ENCODE data around the gene CFD.
"Not testable (repeated sequence)": the region's sequence is repeated elsewhere in the genome, so short reads cannot be mapped to it uniquely, and the experiment has no call there.

CFD gene

GRCh38 chr19:873561-874041 is 14.1 kb downstream of the CFD start:
- DNase-seq: no peak

DNA sequence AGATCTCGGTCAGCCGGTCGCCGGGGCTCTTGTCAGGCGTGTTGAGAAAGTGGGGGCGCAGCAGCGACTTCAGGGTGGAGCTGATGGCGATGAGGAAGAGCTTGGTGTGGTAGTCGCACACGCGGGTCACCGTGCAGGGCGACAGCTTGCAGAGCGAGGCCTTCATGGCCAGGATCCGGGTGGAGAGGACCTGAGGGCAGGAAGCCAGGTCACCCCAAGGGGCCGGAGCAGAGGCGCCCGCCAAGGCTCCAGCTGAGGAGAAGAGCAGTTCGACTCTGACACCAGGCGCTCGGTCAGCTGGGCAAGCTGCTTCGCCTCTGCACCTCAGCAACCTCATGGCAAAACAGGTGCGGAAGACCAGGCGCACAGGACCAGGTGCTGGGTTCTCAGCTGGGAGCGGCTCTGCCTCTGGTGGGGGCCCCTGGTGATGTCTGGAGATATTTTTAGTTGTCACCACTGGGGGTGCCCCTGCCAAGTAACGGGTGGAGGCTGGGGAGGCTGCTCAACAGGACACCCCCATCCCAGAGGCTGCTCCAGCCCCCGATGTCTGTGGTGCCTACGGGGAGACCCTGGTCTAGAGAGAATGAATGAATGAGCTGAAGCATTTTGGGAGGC is 15.9 kb downstream of the CFD start:
- no peak for DNase-seq

DNA sequence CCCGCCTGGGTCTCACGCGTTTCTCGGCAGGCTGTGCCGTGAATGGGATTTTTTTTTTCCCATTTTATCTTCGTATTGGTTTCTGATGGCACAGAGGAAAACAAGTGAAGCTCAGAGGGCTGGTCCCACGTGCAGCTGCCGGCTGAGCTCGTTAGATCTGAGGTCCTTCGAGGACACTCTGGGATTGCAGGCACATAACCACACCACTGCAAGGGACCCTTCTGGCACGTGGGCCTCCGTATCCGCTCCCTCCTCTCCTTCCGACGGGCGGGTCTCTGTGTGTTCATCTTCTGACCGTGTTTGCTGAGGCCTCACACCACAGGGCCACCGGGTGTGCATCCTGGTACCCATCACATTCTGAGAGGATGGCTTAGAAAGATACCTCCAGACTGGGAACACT is 16.6 kb downstream of the CFD start:
- DNase-seq: no peak

- no peak for DNase-seq
Observed at GRCh38 chr19:876780-877314, 17.4 kb downstream of the CFD start.

DNA sequence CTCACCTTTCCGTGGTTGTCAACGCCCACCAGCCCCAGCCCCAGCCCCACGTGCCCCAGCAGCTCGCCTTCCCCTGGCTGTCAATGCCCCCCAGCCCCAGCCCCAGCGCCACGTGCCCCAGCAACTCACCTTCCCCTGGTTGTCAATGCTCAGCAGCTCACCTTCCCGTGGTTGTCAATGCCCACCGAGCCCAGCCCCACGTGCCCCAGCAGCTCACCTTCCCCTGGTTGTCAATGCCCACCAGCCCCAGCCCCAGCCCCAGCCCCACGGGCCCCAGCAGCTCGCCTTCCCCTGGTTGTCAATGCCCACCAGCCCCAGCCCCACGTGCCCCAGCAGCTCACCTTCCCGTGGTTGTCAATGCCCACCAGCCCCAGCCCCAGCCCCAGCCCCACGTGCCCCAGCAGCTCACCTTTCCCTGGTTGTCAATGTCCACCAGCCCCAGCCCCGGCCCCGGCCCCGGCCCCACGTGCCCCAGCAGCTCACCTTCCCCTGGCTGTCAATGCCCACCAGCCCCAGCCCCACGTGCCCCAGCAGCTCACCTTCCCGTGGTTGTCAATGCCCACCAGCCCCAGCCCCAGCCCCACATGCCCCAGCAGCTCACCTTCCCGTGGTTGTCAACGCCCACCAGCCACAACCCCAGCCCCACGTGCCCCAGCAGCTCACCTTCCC is 18.7 kb downstream of the CFD start:
- not testable (repeated sequence) for DNase-seq

GRCh38 chr19:878751-879561 is 19.5 kb downstream of the CFD start:
- DNase-seq: not testable (repeated sequence)

GRCh38 chr19:879711-880438 is 20.4 kb downstream of the CFD start:
- no peak for DNase-seq

DNA sequence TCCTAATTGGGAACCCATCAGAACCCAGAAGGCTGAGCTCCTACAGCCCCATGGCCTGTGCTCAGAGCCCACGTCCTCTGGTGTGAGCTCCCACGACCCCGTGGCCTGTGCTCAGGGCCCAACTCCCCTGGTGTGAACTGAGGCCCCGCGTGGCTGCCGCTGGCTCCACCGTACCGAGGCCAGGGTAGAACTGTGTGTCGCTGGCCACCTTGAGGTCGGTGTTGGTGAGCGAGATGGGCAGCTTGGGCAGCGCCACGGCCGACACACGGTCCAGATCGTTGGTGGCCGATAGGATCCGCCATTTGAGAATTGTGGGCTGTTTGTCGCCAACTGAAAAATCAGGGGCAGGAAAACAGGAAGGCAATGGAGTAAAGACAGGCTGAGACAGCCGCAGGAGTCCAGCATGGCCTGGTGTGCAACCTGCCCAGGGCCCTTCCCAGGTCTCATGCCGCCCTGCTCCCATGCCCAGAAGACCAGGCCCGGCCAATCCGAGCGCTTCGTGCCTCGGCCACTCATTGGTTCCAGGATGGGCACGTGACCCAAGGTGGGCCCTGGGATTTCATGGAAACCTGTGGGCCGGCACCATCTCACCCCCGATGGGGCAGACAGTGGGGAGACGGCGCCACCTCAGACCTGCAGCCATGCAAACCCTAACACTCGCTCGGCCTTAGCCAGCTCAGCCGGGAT is 22.1 kb downstream of the CFD start:
- no peak for DNase-seq

GRCh38 chr19:882871-883497 is 23.5 kb downstream of the CFD start:
- DNase-seq: no peak

DNA sequence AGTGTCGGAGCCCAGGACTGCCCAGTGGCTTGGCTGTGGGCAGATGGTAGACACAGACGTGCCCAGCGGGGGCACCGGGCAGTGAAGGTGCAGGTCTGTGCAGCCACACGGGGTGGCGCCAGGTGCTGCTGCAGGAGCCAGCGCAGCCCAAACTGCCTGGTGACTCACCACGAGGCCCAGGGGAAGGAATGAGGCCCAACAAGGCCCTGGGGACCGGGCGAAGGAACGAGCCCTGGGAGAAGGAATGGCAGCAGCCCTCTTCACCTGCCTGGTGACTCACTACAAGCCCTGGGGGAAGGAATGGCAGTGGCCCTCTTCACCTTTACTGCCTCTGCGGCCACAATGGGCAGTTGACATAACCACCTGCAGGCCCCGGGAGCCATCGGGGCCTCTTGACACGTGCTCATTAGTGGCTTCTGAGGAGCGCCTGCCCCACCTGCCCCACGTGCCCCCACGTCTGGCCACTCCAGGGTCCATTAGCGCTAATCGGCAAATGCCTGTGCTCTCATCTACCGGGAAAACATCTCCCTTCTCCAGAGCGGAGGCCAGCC is 24.3 kb downstream of the CFD start:
- DNase-seq: no peak

- DNase-seq: no peak
Observed at GRCh38 chr19:884420-885211, 25.2 kb downstream of the CFD start.

DNA sequence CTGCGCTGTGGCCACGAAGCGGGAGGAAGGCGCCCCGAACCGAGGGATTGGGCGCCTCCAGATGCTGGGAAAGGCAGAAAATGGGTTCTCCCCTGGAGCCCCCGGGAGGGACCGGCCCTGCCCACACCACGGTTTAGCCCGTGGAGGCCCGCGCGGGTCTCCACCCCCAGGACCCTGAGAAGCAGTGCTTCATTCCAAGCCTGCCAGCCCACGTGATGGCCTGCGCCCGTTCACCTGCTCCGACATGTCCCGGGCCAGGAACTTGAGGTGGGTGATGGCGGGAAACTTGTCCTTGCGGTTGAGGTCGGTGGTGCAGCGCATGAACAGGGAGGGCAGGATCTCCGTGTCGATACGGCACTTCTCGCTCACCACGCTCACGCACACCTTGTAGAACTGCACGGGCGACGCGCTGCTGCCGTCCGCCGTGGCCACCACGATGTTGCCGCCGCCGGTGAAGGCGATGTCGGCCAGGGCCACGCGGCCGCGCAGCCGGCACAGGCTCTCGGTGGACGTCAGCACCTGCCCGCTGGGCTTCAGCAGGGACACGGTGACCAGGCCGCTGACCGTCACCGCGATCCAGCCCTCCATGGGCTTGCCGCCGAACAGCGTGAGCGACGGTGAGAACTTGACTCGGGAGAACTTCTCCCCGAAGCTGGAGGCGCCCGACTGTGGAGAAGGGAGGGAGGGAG is 26.2 kb downstream of the CFD start:
- no peak for DNase-seq

GRCh38 chr19:887072-887471 is 27.6 kb downstream of the CFD start:
- no peak for DNase-seq

- no peak for DNase-seq
Observed at GRCh38 chr19:887599-887998, 28.1 kb downstream of the CFD start.

DNA sequence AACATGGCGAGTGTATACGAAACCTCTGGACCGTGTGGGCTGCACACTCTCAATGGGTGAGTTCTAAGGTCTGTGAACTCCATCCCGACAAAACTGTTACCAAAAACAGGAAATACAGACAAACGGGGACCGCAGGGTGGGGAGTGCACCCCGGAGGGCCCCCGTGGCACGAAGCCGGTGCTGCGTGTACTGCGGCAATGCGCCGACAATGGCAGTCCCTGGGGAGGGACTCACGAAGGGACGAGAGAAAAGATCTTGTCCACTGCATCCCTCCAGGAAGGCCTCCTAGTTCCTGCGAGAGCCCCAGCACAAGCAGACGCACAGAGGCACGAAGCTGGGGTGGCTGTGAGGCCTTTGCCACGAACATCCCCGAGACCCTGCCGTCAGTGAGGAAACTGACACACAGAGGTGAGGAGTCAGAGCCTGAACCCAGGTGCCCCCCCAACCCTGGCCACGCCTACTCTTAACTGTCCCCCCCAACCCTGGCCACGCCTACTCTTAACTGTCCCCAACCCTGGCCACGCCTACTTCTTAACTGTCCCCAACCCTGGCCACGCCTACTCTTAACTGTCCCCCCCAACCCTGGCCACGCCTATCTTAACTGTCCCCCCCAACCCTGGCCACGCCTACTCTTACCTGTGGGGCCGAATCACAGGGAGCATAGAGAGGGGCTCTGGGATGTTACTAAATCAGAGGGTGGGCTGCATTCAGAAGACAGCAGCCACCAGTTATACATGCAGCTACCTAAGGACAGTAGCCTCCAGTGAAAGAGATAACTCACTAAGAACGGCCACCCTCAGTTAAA is 29.3 kb downstream of the CFD start:
- DNase-seq: peak in 5 of 6 experiments; percentile 25 to 53 (median 31)

DNA sequence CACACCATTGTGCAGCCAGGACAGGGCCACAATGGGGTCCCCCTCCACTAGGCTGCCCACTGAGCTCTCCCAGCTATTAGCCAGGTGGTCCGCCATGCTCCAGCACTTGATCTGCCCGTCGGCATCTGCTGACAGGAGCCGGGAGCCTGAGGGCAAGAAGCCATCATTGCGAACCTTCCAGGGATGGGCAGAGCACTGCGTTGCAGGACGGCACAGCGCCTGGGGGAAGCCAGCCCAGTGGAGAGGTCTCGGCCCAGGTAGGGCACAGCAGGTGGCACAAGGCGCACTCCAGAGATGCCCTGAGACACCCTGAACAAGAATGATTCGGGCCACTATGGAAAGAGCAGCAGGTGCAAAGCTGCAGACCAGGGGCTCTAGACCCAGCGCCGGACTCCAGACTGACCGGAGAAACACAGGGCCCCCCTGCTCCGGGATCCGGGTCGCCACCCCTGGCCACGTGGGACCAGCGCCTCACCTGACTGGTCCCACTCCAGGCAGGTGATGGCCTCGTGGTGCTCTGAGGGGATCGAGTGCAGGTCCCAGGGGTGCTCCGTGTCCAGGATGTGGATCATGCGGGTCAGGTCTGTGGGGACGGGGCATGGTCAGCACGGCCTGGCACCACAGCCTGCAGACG is 30.3 kb downstream of the CFD start:
- DNase-seq: no peak

GRCh38 chr19:890831-891230 is 31.4 kb downstream of the CFD start:
- DNase-seq: no peak

DNA sequence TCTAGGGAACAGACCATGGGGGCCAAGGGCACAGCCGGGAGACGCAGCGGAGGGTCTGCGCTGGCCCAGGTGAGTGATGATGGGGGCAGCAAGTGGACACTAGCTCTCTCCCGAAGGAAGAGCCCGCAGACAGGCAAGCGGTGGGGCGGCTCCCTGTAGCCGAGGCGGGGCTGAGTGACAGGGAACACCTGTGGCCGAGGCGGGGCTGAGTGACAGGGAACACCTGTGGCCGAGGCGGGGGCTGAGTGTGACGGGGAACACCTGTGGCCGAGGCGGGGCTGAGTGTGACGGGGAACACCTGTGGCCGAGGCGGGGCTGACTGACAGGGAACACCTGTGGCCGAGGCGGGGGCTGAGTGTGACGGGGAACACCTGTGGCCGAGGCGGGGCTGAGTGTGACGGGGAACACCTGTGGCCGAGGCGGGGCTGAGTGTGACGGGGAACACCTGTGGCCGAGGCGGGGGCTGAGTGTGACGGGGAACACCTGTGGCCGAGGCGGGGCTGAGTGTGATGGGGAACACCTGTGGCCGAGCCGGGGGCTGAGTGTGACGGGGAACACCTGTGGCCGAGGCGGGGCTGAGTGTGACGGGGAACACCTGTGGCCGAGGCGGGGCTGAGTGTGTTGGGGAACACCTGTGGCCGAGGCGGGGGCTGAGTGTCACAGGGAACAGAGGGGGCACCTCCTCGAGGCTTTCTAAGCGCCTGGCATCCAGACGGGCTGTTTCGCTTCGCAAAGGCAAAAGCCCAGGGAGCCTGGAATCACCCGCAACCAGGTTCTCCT is 32.1 kb downstream of the CFD start:
- not testable (repeated sequence) for DNase-seq
